ENCODE results near the gene SEPTIN8. TPM values are rescaled to one million over a fixed set of nuclear protein-coding genes. Genes with fewer than 3 reads are reported as not detected.

Gene SEPTIN8
- total RNA-seq, 4 donors from 2014 or later, result 33.6 to 85.8 (median 56.2) TPM

GRCh38 chr5:132820162-132820754 lies 43.2 kb upstream of the SEPTIN8 start:
- H3K9me3 ChIP-seq, result no peaks in the 10 kb centered on the region
- peaks cover 0 to 16% (median 0%) of the 10 kb centered on the region in 3 donors for H3K36me3 ChIP-seq
- TF ChIP-seq CTCF (IDR thresholded peaks at IDR 0.05) (peak; percentile 83 to 98 (median 96)), POLR2A (IDR thresholded peaks at IDR 0.05) (no peak)
- peak; percentile 91 to 97 (median 95) for DNase-seq
- peaks cover 0 to 10% (median under 1%) of the 10 kb centered on the region in 4 donors for H3K4me1 ChIP-seq
- H3K27ac ChIP-seq, result peak overlapping the region in 3 of 4 donors; percentile 61 to 85 (median 82)
- H3K4me3 ChIP-seq, result peak overlapping the region in 1 of 4 donors; percentile 42
- no peaks in the 10 kb centered on the region for H3K27me3 ChIP-seq

- DNase-seq, result peak in 1 of 3 donors; percentile 62
Observed at GRCh38 chr5:132819468-132819867, 42.4 kb upstream of the SEPTIN8 start.

GRCh38 chr5:132817011-132817410 lies 40.0 kb upstream of the SEPTIN8 start:
- Histone ChIP-seq H3K36me3 (no peaks in the 10 kb centered on the region), H3K4me3 (peak overlapping the region in 1 of 4 donors; percentile 67), H3K4me1 (peaks cover 0 to 22% (median 6%) of the 10 kb centered on the region in 4 donors), H3K27me3 (no peaks in the 10 kb centered on the region), H3K27ac (peak overlapping the region in 2 of 4 donors; percentile 49 to 67), H3K9me3 (no peaks in the 10 kb centered on the region)
- TF ChIP-seq CTCF (IDR thresholded peaks at IDR 0.05) (no peak), POLR2A (IDR thresholded peaks at IDR 0.05) (no peak)
- no peak for DNase-seq

More at GRCh38 chr5:132819468-132819867, 42.4 kb upstream of the SEPTIN8 start:
- Histone ChIP-seq H3K4me1 (peaks cover 0 to 10% (median 0%) of the 10 kb centered on the region in 4 donors), H3K9me3 (no peaks in the 10 kb centered on the region), H3K27me3 (no peaks in the 10 kb centered on the region), H3K36me3 (peaks cover 0 to 11% (median 0%) of the 10 kb centered on the region in 3 donors), H3K4me3 (peak overlapping the region; percentile 4 to 42 (median 24)), H3K27ac (peak overlapping the region in 3 of 4 donors; percentile 61 to 85 (median 82))
- TF ChIP-seq POLR2A (IDR thresholded peaks at IDR 0.05) (no peak), CTCF (IDR thresholded peaks at IDR 0.05) (no peak)

- no peaks in the 10 kb centered on the region for H3K27me3 ChIP-seq
Observed at GRCh38 chr5:132816554-132816953, 39.5 kb upstream of the SEPTIN8 start.

GRCh38 chr5:132816083-132816482 lies 39.0 kb upstream of the SEPTIN8 start:
- Histone ChIP-seq H3K4me1 (peaks cover 0 to 23% (median 6%) of the 10 kb centered on the region in 4 donors), H3K9me3 (no peaks in the 10 kb centered on the region), H3K27me3 (no peaks in the 10 kb centered on the region), H3K36me3 (no peaks in the 10 kb centered on the region), H3K27ac (peak overlapping the region in 1 of 4 donors; percentile 67), H3K4me3 (peak overlapping the region in 1 of 4 donors; percentile 67)
- DNase-seq, result no peak
- TF ChIP-seq CTCF (IDR thresholded peaks at IDR 0.05) (no peak), POLR2A (IDR thresholded peaks at IDR 0.05) (no peak)

More at GRCh38 chr5:132816554-132816953, 39.5 kb upstream of the SEPTIN8 start:
- H3K4me1 ChIP-seq, result peaks cover 0 to 23% (median 6%) of the 10 kb centered on the region in 4 donors
- DNase-seq, result no peak
- TF ChIP-seq CTCF (IDR thresholded peaks at IDR 0.05) (no peak), POLR2A (IDR thresholded peaks at IDR 0.05) (no peak)
- H3K9me3 ChIP-seq, result no peaks in the 10 kb centered on the region
- H3K4me3 ChIP-seq, result peak overlapping the region in 1 of 4 donors; percentile 67
- no peaks in the 10 kb centered on the region for H3K36me3 ChIP-seq
- H3K27ac ChIP-seq, result peak overlapping the region in 2 of 4 donors; percentile 49 to 67

All from Peyer's patch (tissue), 4 donors.